H9 (cell line): ENCODE data around the gene POU2F2. TPM values are rescaled to one million over a fixed set of nuclear protein-coding genes. Genes with fewer than 3 reads are reported as not detected.

ENCODE experiments used
- DNase-seq: peaks from one replicate; pipeline ENCODE4 v3.0.0-alpha.2; 2017
- H2AFZ ChIP-seq: one replicate; pipeline ENCODE4 v1.6.1; 2013; ENCODE audit warnings: mild to moderate bottlenecking, low read length, control low read depth, moderate library complexity
- H2AK5ac ChIP-seq: 2 replicates; pipeline ENCODE4 v1.6.1; 2013; ENCODE audit warnings: low read length, control low read depth, mixed read lengths; ENCODE audit not compliant: insufficient read length
- H2BK120ac ChIP-seq: one replicate; pipeline ENCODE4 v1.6.1; 2013; ENCODE audit warnings: low read depth, mild to moderate bottlenecking, low read length, control low read depth, inconsistent platforms; ENCODE audit not compliant: poor library complexity, severe bottlenecking
- H2BK12ac ChIP-seq: 2 replicates; pipeline ENCODE4 v1.6.1; 2013; ENCODE audit warnings: low read length, control low read depth, mixed read lengths, low read depth; ENCODE audit not compliant: insufficient read length
- H2BK15ac ChIP-seq: 2 replicates; pipeline ENCODE4 v1.6.1; 2013; ENCODE audit warnings: low read depth, low read length, control low read depth
- H2BK20ac ChIP-seq: one replicate; pipeline ENCODE4 v1.6.1; 2013; ENCODE audit warnings: low read depth, mild to moderate bottlenecking, low read length, control low read depth, inconsistent platforms; ENCODE audit not compliant: poor library complexity, severe bottlenecking
- H2BK5ac ChIP-seq: 2 replicates; pipeline ENCODE4 v1.6.1; 2013; ENCODE audit warnings: low read length, control low read depth, mixed read lengths; ENCODE audit not compliant: insufficient read length
- H3K14ac ChIP-seq: 2 replicates; pipeline ENCODE4 v1.6.1; 2013; ENCODE audit warnings: low read length, control low read depth; ENCODE audit not compliant: insufficient read depth
- H3K18ac ChIP-seq: 2 replicates; pipeline ENCODE4 v1.6.1; 2013; ENCODE audit warnings: low read depth, mild to moderate bottlenecking, mixed read lengths, low read length, control low read depth; ENCODE audit not compliant: insufficient read length
- H3K23ac ChIP-seq: 2 replicates; pipeline ENCODE4 v1.6.1; 2013; ENCODE audit warnings: low read length, control low read depth, mixed read lengths, low read depth; ENCODE audit not compliant: insufficient read length
- H3K23me2 ChIP-seq: 2 replicates; pipeline ENCODE4 v1.6.1; 2013; ENCODE audit warnings: low read depth, mild to moderate bottlenecking, mixed read lengths, low read length, control low read depth; ENCODE audit not compliant: insufficient read length, poor library complexity, severe bottlenecking
- H3K27ac ChIP-seq: 2 replicates; pipeline ENCODE4 v1.5.1; 2013; ENCODE audit warnings: low read length, control low read depth, mixed read lengths, low read depth; ENCODE audit not compliant: insufficient read length
- H3K27me3 ChIP-seq: 2 replicates; pipeline ENCODE4 v1.6.1; 2013; ENCODE audit warnings: low read length, control low read depth, inconsistent platforms; ENCODE audit not compliant: insufficient read depth
- H3K4ac ChIP-seq: 2 replicates; pipeline ENCODE4 v1.6.1; 2013; ENCODE audit warnings: low read depth, mild to moderate bottlenecking, control low read depth, inconsistent platforms, low read length, moderate library complexity
- H3K4me1 ChIP-seq: 2 replicates; pipeline ENCODE4 v1.6.1; 2013; ENCODE audit warnings: low read length, control low read depth, inconsistent platforms; ENCODE audit not compliant: insufficient read depth
- H3K4me2 ChIP-seq: 2 replicates; pipeline ENCODE4 v1.6.1; 2013; ENCODE audit warnings: low read length, control low read depth, mixed read lengths; ENCODE audit not compliant: insufficient read length, insufficient read depth
- H3K56ac ChIP-seq: 2 replicates; pipeline ENCODE4 v1.6.1; 2013; ENCODE audit warnings: low read depth, mild to moderate bottlenecking, mixed read lengths, low read length, control low read depth; ENCODE audit not compliant: insufficient read length
- H3K79me1 ChIP-seq: 2 replicates; pipeline ENCODE4 v1.6.1; 2013; ENCODE audit warnings: low read depth, mild to moderate bottlenecking, moderate library complexity, low read length, control low read depth, inconsistent platforms; ENCODE audit not compliant: insufficient read depth, poor library complexity, severe bottlenecking
- H3K79me2 ChIP-seq: 2 replicates; pipeline ENCODE4 v1.6.1; 2013; ENCODE audit warnings: low read length, control low read depth, inconsistent platforms; ENCODE audit not compliant: insufficient read depth
- H3K9ac ChIP-seq: 2 replicates; pipeline ENCODE4 v1.6.1; 2013; ENCODE audit warnings: low read length, control low read depth, mixed read lengths; ENCODE audit not compliant: insufficient read length; ENCODE audit errors: extremely low read depth
- H3K9me3 ChIP-seq: one replicate; pipeline ENCODE4 v1.6.1; 2013; ENCODE audit warnings: low read depth, low read length, inconsistent platforms; ENCODE audit not compliant: control insufficient read depth
- H3T11ph ChIP-seq: one replicate; pipeline ENCODE4 v1.6.1; 2013; ENCODE audit warnings: mild to moderate bottlenecking, low read length, control low read depth, inconsistent platforms
- H4K20me1 ChIP-seq: one replicate; pipeline ENCODE4 v1.6.1; 2013; ENCODE audit not compliant: control insufficient read depth, insufficient read length, insufficient read depth
- H4K5ac ChIP-seq: 2 replicates; pipeline ENCODE4 v1.6.1; 2013; ENCODE audit warnings: low read depth, mild to moderate bottlenecking, mixed read lengths, low read length, control low read depth; ENCODE audit not compliant: insufficient read length
- H4K8ac ChIP-seq: replicated peaks from 2 replicates; pipeline ENCODE4 v1.6.1; 2013; ENCODE audit warnings: low read length, control low read depth, mixed read lengths, low read depth; ENCODE audit not compliant: insufficient read length
- H4K91ac ChIP-seq: 2 replicates; pipeline ENCODE4 v1.6.1; 2013; ENCODE audit warnings: low read depth, mild to moderate bottlenecking, moderate library complexity, mixed read lengths, low read length, control low read depth; ENCODE audit not compliant: insufficient read length
- H3K27ac Mint-ChIP-seq, 3 experiments: 2 replicates in 2 of 3; 3 replicates in 1 of 3; pipeline ENCODE4 v1.8.0; 2020 to 2021; ENCODE audit warnings: mixed read lengths in 3 of 3, mild to moderate bottlenecking in 1 of 3, moderate library complexity in 1 of 3
- H3K27me3 Mint-ChIP-seq: 2 replicates; pipeline ENCODE4 v1.8.0; 2021; ENCODE audit warnings: low read depth, mild to moderate bottlenecking, moderate library complexity, mixed read lengths
- H3K36me3 Mint-ChIP-seq, 3 experiments: 2 replicates in 2 of 3; 3 replicates in 1 of 3; pipeline ENCODE4 v1.8.0; 2020 to 2021; ENCODE audit warnings: low read depth in 3 of 3, mixed read lengths in 3 of 3; ENCODE audit not compliant: insufficient read depth in 1 of 3
- H3K4me1 Mint-ChIP-seq, 2 experiments: 2 replicates each; pipeline ENCODE4 v1.8.0; 2020; ENCODE audit warnings: mixed read lengths in 2 of 2
- H3K4me3 Mint-ChIP-seq, 2 experiments: 2 replicates in 1 of 2; 3 replicates in 1 of 2; pipeline ENCODE4 v1.8.0; 2020 to 2021; ENCODE audit warnings: mild to moderate bottlenecking in 2 of 2, mixed read lengths in 2 of 2, moderate library complexity in 1 of 2
- H3K9me3 Mint-ChIP-seq, 2 experiments: 2 replicates in 1 of 2; 3 replicates in 1 of 2; pipeline ENCODE4 v1.8.0; 2020; ENCODE audit warnings: mild to moderate bottlenecking in 2 of 2, mixed read lengths in 2 of 2, moderate library complexity in 1 of 2
- WGBS: extraction: QIAGEN DNeasy Blood & Tissue Kit; methylation state at CpG from one replicate; pipeline ENCODE4 v1.1.7; 2013; ENCODE audit warnings: missing lambda C conversion rate, low lambda C conversion rate, mixed read lengths; ENCODE audit not compliant: insufficient read length; ENCODE audit errors: extremely low coverage; 5-methylcytosine and 5-hydroxymethylcytosine counted together
- total RNA-seq: library from RNA; stranded (reverse); gene quantifications from 2 replicates; pipeline ENCODE4 v1.2.1, GENCODE V29; 2021
- TF ChIP-seq, protein P1 (sequence below): fragments of 200-600 bp; sonication (generic); conservative IDR thresholded peaks from 3 replicates; pipeline ENCODE4 v1.8.0; 2021; ENCODE audit warnings: antibody characterized with exemption, mild to moderate bottlenecking

POU2F2 gene
- total RNA-seq, 1 experiment from 2014 or later: 2.9 TPM

DNA sequence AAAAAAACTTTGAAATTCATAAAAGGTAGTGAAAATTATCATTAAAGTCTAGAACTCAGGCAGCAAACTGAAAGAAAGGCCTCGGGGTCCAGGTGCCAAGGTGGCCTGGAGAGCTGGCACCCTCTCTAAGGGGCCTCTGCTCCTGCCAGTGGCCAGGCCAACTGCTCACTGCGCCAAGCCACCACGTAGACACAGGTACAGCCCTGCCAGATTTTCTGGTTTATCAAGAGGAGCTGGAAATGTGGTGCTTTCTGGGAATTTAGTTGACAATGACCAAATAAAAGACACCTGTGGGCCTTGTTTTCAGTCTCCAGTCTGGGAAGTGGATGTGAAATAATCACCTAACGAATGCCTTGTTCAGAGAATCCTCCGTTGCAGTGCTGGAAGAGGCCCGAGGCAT, 33.5 kb downstream of the POU2F2 start:
- H4K5ac ChIP-seq: no peak overlapping the region
- no peak for DNase-seq
- no peaks in the 10 kb centered on the region for H3K9me3 ChIP-seq
- H3K79me2 ChIP-seq: no peaks in the 10 kb centered on the region
- H3K9ac ChIP-seq: no peak overlapping the region
- no peak overlapping the region for H3K4me2 ChIP-seq
- WGBS: no CpG with 5 or more reads among the region's 6 CpGs
- TF ChIP-seq, protein P1, sequence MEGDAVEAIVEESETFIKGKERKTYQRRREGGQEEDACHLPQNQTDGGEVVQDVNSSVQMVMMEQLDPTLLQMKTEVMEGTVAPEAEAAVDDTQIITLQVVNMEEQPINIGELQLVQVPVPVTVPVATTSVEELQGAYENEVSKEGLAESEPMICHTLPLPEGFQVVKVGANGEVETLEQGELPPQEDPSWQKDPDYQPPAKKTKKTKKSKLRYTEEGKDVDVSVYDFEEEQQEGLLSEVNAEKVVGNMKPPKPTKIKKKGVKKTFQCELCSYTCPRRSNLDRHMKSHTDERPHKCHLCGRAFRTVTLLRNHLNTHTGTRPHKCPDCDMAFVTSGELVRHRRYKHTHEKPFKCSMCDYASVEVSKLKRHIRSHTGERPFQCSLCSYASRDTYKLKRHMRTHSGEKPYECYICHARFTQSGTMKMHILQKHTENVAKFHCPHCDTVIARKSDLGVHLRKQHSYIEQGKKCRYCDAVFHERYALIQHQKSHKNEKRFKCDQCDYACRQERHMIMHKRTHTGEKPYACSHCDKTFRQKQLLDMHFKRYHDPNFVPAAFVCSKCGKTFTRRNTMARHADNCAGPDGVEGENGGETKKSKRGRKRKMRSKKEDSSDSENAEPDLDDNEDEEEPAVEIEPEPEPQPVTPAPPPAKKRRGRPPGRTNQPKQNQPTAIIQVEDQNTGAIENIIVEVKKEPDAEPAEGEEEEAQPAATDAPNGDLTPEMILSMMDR: no peak
- H2AK5ac ChIP-seq: no peak overlapping the region
- no peak overlapping the region for H3K4me3 Mint-ChIP-seq
- no peaks in the 10 kb centered on the region; the same call in 1 of the 2 replicates for H3K4me1 ChIP-seq
- H4K20me1 ChIP-seq: no peaks in the 10 kb centered on the region
- H3K36me3 Mint-ChIP-seq: no peaks in the 10 kb centered on the region
- no peak overlapping the region for H2BK20ac ChIP-seq
- no peak overlapping the region for H3K4ac ChIP-seq
- no peak overlapping the region for H3K27ac ChIP-seq
- H3K18ac ChIP-seq: no peak overlapping the region
- H3K4me1 Mint-ChIP-seq: peaks cover 7 to 28% of the 10 kb centered on the region in 2 experiments
- H3K23me2 ChIP-seq: no peaks in the 10 kb centered on the region
- no peak overlapping the region for H2BK5ac ChIP-seq
- H4K91ac ChIP-seq: no peak overlapping the region
- no peak overlapping the region for H3T11ph ChIP-seq
- no peak overlapping the region for H3K23ac ChIP-seq
- H3K14ac ChIP-seq: no peak overlapping the region
- H3K9me3 Mint-ChIP-seq: no peaks in the 10 kb centered on the region
- no peak overlapping the region for H3K56ac ChIP-seq
- H2AFZ ChIP-seq: no peak overlapping the region
- no peak overlapping the region for H2BK15ac ChIP-seq
- no peak overlapping the region for H4K8ac ChIP-seq
- no peak overlapping the region for H2BK12ac ChIP-seq
- H3K27ac Mint-ChIP-seq: no peak overlapping the region
- H3K79me1 ChIP-seq: no peaks in the 10 kb centered on the region
- no peaks in the 10 kb centered on the region for H3K27me3 ChIP-seq
- no peak overlapping the region for H2BK120ac ChIP-seq
- peaks cover 19% of the 10 kb centered on the region for H3K27me3 Mint-ChIP-seq
